ENCODE data around the gene SERGEF. TPM values are rescaled to one million over a fixed set of nuclear protein-coding genes. Genes with fewer than 3 reads are reported as not detected.
"Not testable (repeated sequence)": the region's sequence is repeated elsewhere in the genome, so short reads cannot be mapped to it uniquely, and the experiment has no call there.

The SERGEF gene
- total and polyA plus RNA-seq, 4 donors, result 20.2 to 85.0 (median 26.9) TPM

- no peak for TF ChIP-seq CTCF (IDR thresholded peaks at IDR 0.05; ENCODE audit: control extremely low read depth, extremely low read depth)
- no peak overlapping the region for H3K9ac ChIP-seq (ENCODE audit: insufficient read depth in 1 of 2, low read length in 2 of 2)
- H3K36me3 ChIP-seq (ENCODE audit: control insufficient read depth in 4 of 4, insufficient read depth in 4 of 4, low read length in 4 of 4), result peaks cover 0 to 5% (median 0%) of the 10 kb centered on the region in 4 donors
- ATAC-seq (ENCODE audit: insufficient read depth, low FRiP score), result no peak
- no peaks in the 10 kb centered on the region for H3K9me3 ChIP-seq (ENCODE audit: control insufficient read depth in 4 of 4, insufficient read depth in 3 of 4, low read length in 3 of 4)
- H3K4me3 ChIP-seq, result no peak overlapping the region
- 72 to 79% methylated on average over 2 of the region's 2 CpGs for WGBS, 2 donors
- no peak for DNase-seq
- no peaks in the 10 kb centered on the region for H3K27me3 ChIP-seq (ENCODE audit: control insufficient read depth in 3 of 3, insufficient read depth in 3 of 3, low read length in 2 of 3)
- peaks cover 0 to 6% (median 0%) of the 10 kb centered on the region in 5 donors for H3K4me1 ChIP-seq (ENCODE audit: control insufficient read depth in 5 of 5, insufficient read depth in 5 of 5, low read length in 5 of 5)
- H3K27ac ChIP-seq (ENCODE audit: low read depth in 1 of 2, low read length in 1 of 2), result no peak overlapping the region
Observed at GRCh38 chr11:17873586-17873985, 139.3 kb downstream of the SERGEF start.

- H3K4me1 ChIP-seq (ENCODE audit: control insufficient read depth in 5 of 5, insufficient read depth in 5 of 5, low read length in 5 of 5); DNase-seq; H3K9me3 ChIP-seq (ENCODE audit: control insufficient read depth in 4 of 4, insufficient read depth in 3 of 4, low read length in 3 of 4); ATAC-seq (ENCODE audit: insufficient read depth, low FRiP score); H3K27ac ChIP-seq (ENCODE audit: low read depth in 1 of 2, low read length in 1 of 2); H3K27me3 ChIP-seq (ENCODE audit: control insufficient read depth in 3 of 3, insufficient read depth in 3 of 3, low read length in 2 of 3); H3K9ac ChIP-seq (ENCODE audit: insufficient read depth in 1 of 2, low read length in 2 of 2); H3K36me3 ChIP-seq (ENCODE audit: control insufficient read depth in 4 of 4, insufficient read depth in 4 of 4, low read length in 4 of 4); H3K4me3 ChIP-seq: not testable (repeated sequence)
- WGBS, 2 donors, result 97 to 99% methylated on average over 3 of the region's 3 CpGs
Observed at GRCh38 chr11:17868398-17868797, 144.4 kb downstream of the SERGEF start.

- DNase-seq, result no peak
- H3K27ac ChIP-seq (ENCODE audit: low read depth in 1 of 2, low read length in 1 of 2), result no peak overlapping the region
- no peaks in the 10 kb centered on the region for H3K36me3 ChIP-seq (ENCODE audit: control insufficient read depth in 4 of 4, insufficient read depth in 4 of 4, low read length in 4 of 4)
- H3K27me3 ChIP-seq (ENCODE audit: control insufficient read depth in 3 of 3, insufficient read depth in 3 of 3, low read length in 2 of 3), result no peaks in the 10 kb centered on the region
- H3K9me3 ChIP-seq (ENCODE audit: control insufficient read depth in 4 of 4, insufficient read depth in 3 of 4, low read length in 3 of 4), result peaks cover 0 to 2% (median 0%) of the 10 kb centered on the region in 4 donors
- H3K4me3 ChIP-seq, result no peak overlapping the region
- no peak overlapping the region for H3K9ac ChIP-seq (ENCODE audit: insufficient read depth in 1 of 2, low read length in 2 of 2)
- no peak for ATAC-seq (ENCODE audit: insufficient read depth, low FRiP score)
- H3K4me1 ChIP-seq (ENCODE audit: control insufficient read depth in 5 of 5, insufficient read depth in 5 of 5, low read length in 5 of 5), result no peaks in the 10 kb centered on the region
- WGBS, 2 donors, result 99 to 100% methylated on average over 3 of the region's 3 CpGs
- TF ChIP-seq CTCF (IDR thresholded peaks at IDR 0.05; ENCODE audit: control extremely low read depth, extremely low read depth), result no peak
Observed at GRCh38 chr11:17867341-17867740, 145.5 kb downstream of the SERGEF start.

GRCh38 chr11:17865765-17866428 lies 146.9 kb downstream of the SERGEF start:
- no peaks in the 10 kb centered on the region for H3K36me3 ChIP-seq (ENCODE audit: control insufficient read depth in 4 of 4, insufficient read depth in 4 of 4, low read length in 4 of 4)
- no peak overlapping the region for H3K9ac ChIP-seq (ENCODE audit: insufficient read depth in 1 of 2, low read length in 2 of 2)
- ATAC-seq (ENCODE audit: insufficient read depth, low FRiP score) (no peak), DNase-seq (peak in 2 of 3 donors; percentile 33 to 52)
- H3K27ac ChIP-seq (ENCODE audit: low read depth in 1 of 2, low read length in 1 of 2), result no peak overlapping the region
- 89 to 91% methylated on average over 3 of the region's 3 CpGs for WGBS, 2 donors
- H3K27me3 ChIP-seq (ENCODE audit: control insufficient read depth in 3 of 3, insufficient read depth in 3 of 3, low read length in 2 of 3), result no peaks in the 10 kb centered on the region
- peaks cover 0 to 2% (median 0%) of the 10 kb centered on the region in 4 donors for H3K9me3 ChIP-seq (ENCODE audit: control insufficient read depth in 4 of 4, insufficient read depth in 3 of 4, low read length in 3 of 4)
- no peak overlapping the region for H3K4me3 ChIP-seq
- no peak for TF ChIP-seq CTCF (IDR thresholded peaks at IDR 0.05; ENCODE audit: control extremely low read depth, extremely low read depth)
- H3K4me1 ChIP-seq (ENCODE audit: control insufficient read depth in 5 of 5, insufficient read depth in 5 of 5, low read length in 5 of 5), result no peaks in the 10 kb centered on the region

Measured in lung (tissue), 12 donors.